Stimulated activated CD8-positive, alpha-beta memory T cell treated with anti-CD3 and anti-CD28 coated beads, Interleukin-4, amount 100 ng/mL, for 48 hours (primary cell): ENCODE results near the gene TSPAN5.

Source experiments
- DNase-seq: peaks from one replicate; pipeline ENCODE4 v3.0.0-alpha.2; 2020

TSPAN5 gene

DNA sequence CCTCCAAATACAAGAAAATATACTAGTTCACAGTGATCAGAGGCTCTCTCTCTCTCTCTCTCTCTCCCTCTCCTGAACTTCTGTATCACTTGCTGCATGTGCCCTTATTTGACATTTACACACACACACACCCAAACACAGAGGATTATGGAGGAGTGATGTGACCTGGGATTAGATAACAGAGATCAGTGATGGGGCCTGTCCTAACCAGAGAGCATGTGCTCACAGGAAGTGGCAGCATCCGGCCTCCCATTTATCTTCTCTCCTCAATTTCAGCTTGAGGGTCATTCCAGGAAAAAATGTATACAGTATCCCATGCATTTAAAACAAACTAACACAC lies 143.0 kb downstream of the TSPAN5 start:
- no peak for DNase-seq

DNA sequence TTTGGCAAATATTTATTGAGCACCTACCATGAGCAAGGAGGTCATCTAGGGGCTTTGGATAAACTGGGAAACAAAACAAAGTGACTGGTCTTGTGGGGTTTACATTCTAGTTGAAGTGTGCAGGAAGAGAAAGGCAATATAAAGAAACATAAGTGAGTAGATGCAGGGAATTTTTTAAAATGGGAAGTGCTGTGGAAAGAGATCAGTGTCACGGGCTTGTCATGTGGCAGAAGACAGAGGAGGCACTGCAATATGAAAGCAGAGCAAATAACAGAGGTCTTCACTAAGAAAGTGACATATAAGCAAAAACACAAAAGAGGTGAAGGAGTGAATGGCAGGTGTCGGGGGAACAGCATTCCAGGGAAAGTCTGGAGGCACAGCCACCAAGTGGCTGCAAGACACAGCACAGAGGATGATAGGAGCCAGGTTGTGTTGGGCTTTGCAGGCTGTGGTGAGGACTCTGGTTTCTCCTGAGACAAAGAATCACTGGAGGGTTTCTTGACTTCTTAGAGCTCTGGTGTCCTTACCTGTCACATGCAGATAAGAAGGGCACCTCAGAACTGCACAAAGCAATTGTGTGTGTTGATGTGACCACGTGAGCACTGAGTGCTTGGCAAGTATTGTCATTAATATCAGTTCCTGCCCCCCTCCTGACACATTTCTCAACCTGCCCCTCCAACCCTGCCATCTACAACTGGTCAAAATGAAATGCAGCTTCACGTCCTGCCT lies 143.5 kb downstream of the TSPAN5 start:
- DNase-seq, result no peak

DNA sequence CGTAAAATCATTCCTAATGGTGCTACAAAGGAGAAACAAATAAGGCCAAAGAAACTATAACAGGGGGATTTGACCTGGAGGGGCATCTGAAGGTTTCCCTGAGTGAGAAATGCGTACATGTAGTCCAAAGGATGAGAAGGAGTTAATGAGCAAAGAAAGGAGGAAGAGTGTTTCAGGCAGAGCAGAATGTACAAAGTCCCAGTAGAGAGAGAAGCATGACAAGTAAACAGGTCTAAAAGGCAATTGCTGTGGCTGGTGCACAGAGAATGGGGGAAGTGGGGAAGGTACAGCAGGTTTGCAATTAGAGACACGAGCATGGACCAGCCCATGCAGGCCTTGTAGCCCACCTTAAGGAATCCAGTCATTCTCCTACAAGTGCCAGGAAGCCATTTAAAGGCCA lies 145.5 kb downstream of the TSPAN5 start:
- DNase-seq, result no peak

DNA sequence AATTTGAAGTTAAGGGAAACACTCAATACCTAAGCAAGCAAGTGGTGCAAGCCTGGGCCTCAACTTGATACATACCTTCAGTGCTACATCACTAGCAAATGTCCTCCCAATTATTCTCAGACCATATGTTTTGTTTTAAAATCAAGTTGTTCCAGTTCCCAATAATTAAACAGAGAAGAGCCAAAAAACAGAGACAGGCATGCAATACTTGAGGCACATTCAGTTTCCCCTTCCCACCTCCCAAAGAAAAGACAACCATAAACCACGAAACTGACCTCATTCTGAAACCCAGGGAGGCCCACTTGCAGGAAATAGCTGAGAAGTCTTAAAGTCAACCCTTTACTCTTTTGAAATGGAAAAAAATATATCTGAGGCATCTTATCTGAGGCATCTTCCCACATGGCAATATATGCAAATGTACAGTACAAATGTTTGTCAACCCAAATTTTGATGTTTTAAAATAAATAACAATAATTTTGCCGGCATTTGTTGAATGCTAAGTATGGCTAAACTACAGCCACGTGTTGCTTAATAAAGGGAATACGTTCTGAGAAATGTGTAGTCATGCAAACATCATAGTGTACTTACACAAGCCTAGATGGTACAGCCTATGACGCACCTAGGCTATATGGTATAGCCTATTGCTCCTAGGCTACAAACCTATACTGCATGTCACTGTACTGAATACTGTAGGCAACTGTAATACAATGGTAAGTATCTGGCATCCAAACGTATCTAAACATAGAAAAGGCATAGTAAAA lies 147.5 kb downstream of the TSPAN5 start:
- peak; percentile 41 for DNase-seq

DNA sequence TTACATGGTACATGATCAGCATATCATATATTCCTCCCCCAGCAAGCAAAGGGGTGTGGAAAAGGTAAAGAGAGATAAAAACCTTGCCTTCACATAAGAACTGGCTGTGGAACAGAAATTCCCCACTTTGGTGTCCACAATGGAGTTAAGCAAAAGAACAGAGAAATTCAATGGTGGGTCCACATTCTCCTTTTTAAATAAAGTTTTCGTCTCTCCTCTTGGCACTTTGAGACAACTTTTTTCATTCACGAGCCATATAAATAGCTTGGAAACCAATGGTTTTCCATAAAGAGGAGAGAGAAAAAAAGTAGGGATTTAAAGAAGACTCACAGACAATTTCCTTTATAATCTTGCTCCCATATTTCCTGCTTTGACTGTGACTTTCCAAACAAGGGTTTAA lies 148.1 kb downstream of the TSPAN5 start:
- no peak for DNase-seq

DNA sequence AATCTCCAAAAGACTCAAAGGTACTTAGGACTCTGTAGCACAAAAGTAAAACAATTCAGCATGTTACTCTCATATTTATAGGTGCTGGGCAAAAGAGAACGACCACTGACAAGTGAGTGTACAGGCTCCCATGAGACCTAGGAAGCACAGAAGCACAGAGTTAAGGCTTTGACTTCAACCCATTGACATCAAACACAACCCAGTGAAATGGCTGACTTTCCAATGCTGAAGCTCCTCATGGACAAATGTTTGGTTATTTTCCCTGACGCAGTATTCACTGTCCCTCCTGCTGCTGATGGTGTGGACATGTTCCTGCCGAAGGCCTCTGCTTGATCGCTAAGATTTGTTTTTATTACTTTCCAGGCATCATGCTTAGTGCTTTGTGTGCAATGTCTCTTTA lies 148.7 kb downstream of the TSPAN5 start:
- no peak for DNase-seq

DNA sequence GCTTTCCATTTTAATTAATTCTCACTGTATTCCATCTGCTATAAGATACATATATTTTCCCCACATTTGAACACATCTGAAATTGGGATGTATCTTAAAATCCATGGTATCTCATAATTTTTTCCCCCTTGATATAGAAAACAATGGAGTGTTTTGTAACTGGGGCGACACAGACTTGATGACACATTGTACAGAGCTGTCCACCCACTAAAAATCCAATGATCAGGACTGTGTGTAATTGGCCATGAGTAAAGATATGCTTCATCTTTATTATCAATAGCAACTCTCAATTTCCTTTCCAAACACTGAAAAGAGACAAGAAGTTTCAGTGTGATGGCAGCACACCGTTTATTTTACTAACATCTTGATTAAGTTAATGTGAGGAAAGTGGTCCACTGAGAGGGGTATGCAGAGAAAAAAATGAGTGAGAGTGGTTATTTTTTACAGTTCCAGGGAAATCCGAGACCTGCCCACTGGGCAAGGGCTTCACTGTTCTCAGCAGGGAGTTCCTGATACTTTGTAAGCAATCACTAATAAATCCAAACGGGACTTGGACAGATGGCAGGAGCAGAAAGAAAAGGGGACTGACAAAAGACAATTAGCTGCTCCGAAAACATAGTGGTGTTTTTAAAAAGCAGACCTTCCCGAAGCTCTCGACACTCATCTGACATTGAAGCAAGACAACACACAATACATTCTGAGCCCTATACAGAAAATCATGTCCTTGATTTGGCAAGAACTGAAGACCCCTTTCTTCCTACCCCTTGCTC lies 149.4 kb downstream of the TSPAN5 start:
- no peak for DNase-seq

DNA sequence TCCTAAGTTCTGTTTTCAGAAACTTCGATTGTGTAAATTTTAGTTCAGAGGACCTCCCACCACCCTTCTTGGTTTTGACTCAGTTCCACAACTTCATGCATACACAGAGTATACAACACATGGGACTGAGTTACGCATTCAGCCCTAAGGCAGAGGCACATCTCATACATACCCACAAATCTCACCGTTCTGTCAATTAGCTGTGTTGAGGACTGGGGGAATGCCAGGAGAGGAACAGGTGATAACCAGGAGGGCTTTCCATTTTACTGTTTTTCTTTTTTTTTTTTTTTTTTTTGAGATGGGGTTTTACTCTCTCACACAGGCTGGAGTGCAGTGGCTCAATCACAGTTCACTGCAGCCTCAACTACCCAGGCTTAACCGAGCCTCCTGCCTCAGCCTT lies 150.2 kb downstream of the TSPAN5 start:
- DNase-seq, result no peak

DNA sequence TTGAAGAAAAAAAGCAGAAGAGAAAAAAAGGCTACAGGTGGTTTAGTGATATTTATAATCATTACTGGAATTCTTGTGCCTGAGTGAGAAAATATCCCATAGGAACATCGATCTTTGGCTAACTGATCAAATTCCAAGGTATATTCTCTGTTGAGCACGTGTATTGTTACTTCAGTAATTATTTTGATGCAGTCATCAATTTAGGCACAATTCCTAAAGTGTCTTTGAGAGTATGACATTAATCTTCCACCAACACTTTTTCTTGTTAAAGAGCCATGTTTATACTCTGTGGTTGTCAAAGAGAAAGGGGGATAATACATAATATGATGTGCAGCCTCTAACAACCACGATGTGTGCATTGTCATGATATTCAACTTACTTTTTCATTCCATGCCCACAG lies 151.1 kb downstream of the TSPAN5 start:
- no peak for DNase-seq

DNA sequence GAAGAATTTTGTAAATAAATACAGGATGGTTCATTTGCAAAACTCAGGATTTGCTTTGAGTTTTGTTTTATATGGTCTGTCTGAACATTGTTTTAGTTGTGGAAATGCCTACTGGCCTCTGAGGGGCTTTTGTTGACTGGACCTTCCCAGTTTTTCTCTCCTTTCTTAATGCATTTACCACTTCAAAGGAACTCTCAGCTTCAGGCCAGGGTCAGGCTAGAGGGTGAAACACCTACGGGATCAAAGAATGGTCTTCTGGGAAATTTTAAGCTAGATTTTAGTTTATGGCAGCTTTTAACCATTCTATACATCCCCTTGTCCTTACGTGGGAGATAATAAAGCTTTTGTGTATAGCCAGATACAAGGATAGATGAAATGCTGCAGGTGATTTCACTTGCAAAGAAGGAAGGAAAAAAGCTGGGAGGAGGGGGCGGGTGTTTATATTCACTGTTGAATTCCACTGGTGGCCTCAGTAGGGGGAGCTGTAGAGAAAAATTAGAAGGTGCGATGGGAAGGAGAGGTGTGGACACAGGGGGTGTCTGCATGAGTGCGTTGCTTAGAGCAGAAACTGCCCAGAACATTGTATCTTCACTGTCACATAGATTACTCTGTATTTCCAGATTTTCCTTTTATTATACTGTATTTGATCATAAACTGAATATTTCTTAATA lies 151.8 kb downstream of the TSPAN5 start:
- DNase-seq, result no peak

DNA sequence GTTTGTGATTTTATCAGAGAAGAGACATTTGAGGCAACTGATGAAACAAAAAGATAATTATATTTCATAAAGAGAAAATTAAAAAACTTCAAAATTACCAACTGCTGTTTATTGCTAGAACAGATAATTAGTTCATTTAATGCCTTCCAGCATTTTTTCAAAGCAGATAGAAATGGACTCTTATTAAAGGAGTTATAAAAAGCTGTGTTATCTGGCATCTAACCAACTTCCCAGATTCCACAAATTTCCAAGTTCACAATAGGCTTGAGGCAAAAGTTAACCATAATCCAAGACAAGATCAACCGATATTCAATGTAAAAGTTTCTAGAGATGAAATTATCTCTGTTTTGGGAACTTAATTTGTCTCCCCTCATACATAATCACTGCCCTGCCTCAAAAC lies 152.4 kb downstream of the TSPAN5 start:
- DNase-seq, result no peak

DNA sequence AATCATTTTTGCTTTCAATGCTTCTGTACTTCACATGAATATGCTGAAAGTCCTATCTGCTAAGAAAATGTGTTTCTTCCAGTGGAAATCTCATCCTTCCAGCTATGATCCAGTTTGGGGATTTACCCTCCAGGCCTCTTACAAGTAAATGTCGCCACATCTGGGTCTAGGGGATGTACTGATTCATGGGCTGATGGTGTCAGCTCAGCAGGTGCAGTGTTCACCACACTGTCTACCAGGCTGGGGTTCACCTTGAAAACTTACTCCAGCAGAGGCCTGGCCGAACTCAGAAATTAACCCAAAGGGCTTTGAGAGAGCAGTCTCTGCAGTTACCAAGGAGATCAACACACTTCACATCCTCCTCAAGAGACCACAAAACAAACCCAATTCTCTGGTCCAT lies 154.3 kb downstream of the TSPAN5 start:
- no peak for DNase-seq

DNA sequence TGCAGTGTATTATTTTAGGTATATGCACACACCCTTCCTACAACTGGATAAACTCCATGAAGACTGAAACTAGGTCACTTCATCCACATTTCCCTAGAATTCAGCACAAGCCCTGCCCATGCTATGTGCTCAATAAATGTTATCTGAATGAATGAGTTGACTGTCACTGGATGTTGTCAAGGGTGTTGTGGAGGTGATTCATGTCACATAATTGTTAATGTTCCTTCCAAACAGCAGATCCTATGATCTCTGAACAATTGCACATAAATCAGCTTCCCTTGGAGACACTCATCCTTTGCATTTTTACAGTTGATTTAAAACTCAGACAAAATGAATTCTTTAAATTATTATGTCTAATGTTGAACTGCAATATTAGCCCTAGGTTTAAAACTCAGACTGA lies 154.7 kb downstream of the TSPAN5 start:
- DNase-seq, result no peak

DNA sequence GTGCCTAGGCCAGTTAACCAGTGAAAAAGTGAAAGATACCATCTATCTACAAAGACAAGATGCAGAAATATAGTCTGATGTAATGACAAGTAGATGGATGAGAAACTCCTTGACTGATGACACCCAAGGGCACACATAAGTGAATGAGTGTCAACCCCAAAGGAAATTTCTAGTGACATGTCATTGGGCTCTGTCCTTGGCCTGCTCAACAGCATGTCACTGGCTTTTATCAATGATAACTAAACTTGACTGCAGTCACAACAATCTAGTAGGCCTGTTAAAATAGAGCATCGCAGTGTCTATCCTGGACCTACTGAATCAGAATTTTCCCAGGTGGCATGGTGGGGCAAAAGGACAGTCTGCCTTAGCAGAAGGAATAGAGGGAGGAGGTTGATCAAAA lies 155.8 kb downstream of the TSPAN5 start:
- no peak for DNase-seq

DNA sequence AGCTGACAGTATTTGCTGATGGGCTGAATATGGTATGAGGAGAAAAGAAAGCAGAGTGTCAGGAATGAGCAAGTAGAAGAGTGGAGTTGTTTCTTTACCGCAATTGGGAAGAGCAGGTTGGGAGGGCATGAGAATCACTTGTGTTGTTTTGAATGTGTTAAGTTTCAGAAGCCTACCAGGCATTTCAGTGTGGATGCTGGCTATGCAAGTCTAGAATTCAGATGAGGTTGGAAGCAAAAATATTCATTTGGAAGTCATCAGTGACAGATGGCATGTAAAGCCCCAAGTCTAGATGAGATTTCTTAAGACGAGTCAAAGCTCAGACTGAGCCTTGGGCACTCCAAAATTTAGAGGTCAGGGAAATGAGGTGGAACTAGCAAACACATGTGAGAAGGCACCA lies 156.4 kb downstream of the TSPAN5 start:
- no peak for DNase-seq

DNA sequence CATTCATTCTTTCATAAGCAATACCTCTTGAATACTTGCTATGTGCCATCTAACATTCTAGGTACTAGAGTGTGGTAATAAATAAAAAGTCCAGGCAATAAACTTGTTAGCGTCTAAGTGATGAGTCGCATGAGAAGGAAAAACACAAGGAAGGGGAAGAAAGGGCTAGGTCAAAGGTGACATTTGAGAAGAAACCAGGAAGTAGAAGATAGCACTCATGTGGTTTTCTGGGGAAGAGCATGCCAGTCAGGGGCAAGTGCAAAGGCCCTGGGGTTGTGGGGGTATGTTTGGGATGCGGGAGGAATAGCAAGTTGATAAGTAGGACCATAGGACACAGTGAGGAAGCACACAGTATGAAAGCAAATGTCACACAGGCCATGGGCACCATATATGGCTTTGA lies 157.0 kb downstream of the TSPAN5 start:
- DNase-seq, result no peak

DNA sequence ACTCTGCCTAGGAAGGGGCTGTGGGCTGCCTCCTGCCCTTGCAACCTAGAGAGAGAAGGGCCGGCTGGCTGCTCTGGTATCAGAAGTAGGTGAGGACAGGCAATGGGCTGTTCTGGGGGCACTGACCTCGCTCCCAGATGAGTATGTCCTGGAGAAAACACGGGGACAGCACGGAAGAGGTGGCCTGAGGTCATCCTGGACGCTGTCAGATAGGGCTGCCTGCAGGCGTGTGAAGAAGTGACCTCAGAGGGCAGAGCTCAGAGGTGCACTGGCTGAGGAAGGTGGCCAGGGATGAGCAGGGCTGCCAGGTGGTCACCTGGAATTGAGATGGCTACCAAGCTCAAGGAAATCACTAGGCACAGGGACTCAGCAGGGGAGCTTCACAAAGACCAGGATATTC lies 159.6 kb downstream of the TSPAN5 start:
- no peak for DNase-seq

DNA sequence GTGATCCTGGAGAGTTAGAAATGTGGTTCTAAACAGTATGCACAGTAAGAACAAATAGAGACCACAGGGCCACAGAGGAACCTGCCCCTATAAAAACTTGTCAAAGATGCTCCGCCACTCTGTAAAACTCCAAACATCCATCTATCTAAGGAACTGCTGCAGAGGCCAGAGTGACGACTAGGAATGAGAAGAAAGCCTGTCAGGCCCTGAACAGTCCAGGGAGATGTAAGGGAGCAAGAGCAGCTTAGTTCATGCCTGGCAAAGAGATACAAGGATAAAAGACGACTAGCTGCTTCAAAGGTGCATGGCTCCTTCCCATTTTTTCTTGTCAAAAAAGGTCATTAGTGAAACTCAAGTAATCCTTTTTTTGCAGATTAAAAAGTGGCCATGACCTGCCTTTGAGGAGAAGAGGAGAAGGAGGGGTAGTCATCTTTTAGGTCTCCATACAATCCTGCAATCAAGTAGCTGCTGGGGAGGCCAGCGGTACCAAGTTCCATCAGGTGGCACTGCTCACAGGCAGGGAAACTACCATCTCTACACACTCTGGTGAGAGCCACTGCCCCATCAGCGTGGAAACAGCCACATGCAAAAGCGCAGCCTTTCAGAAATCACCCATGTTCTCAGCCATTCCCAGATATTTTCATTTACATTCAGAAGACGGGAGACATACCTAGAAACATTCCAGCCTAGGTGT lies 162.1 kb downstream of the TSPAN5 start:
- no peak for DNase-seq

DNA sequence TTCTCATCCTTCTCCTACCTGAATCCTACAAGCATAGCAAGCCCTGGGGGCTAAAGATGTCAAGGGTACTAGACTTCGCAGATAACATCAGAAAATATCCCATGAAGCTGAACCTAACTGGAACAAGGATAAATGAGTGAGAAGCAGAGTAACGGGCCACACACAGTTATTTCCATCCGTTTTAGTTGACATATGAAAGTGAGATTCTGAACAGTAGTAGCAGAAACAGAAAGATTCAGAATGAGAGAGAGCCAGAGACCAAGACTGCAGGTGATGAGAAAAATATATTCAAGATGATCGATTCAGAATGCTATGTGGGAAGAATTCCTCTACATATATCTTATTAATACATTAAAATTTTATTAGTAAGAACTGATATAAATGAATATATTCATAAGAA lies 165.1 kb downstream of the TSPAN5 start:
- DNase-seq, result no peak

DNA sequence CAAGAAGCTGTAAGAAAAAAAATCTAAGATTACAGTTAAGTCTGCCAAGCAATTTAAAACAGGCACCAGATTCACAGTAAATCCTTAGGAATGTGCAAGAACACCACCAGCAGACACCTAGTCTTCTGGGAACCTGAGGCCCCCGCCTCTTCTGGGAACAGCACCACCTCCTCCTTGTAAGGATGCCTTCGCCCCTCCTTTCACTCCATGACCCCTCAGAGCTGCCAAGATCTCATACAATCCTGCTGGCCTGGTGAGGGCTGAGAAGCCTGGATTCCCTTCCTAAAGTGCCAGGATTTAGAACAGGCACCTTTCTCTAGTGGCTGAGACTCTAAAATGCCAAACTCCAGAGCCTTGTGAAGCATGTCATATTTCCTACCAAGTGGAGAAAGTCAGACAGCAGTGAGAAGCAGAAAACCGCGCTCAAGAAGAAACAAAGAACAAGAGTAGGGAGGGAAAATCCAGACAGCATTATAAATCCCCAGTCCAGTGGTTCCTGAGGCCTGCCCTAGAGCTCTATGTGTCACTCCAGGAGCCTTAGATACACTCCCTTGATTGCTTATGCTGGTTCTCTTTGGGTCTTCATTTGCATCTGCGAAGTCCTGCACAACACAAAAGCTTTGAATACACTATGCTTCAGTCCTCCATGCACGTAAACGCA lies 166.4 kb downstream of the TSPAN5 start:
- no peak for DNase-seq

DNA sequence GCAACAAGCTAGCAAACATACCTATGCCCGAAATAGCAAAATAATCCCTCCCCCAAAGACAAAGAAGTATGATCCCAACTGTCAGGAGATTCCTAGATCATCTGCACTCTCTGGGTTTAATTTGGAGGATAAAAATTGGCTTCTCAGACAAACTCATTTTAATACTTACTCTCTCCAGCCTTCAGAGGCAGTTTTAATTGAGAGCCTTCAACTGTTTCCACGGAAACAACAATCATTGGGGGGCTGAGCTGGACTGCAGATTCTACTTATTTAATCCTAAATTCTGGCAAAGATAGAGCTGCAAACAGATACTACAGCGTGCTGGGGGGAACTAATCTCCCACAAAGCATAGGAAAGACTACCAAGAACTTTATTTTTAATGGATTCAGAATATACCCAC lies 168.2 kb downstream of the TSPAN5 start:
- DNase-seq, result no peak

DNA sequence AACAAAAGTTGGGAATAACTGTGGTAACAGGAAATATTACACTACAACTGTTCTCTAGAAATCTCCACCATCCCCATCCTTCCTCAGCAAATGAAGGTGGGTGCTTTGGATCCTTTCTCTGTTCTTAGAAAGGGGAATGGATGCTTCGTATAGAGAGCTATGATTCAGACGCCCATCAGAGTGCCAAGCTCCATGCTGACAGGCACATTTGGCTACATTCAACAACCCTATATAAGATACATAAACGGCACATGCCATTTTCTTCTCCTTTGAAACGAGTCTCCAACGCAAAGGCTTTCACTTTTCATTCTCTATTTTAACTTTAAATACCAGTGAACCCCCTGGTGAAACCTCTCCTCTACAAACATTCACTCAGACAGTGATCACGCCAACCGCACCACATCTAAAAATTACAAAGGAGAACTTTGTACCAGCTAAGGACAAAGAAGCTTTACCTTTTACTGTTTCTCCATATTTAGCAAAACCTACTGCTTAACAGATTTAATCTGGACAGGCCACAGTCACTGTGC lies 172.5 kb downstream of the TSPAN5 start:
- no peak for DNase-seq
